Embryonic facial prominence (tissue), 1 donor: ENCODE data around the gene IGF2BP3.

ENCODE experiments used
- DNase-seq: peaks from one replicate; pipeline ENCODE4 v3.0.0-alpha.2; 2016; ENCODE audit errors: extremely low spot score

The IGF2BP3 gene

DNA sequence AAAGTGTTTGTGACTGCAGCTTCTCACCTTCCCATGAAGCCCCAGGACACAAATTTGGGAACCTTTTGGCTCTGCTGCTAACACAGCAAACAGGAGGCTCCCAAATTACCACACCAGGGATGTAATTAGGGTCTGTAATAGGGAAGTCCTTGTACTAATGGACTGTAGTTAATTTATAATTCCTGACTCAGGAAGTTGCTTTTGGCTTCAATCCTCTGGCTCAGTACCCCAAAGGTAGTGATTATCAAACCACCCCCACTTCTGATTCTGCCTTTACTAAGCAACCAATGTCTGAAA, 174.9 kb downstream of the IGF2BP3 start:
- no peak for DNase-seq

DNA sequence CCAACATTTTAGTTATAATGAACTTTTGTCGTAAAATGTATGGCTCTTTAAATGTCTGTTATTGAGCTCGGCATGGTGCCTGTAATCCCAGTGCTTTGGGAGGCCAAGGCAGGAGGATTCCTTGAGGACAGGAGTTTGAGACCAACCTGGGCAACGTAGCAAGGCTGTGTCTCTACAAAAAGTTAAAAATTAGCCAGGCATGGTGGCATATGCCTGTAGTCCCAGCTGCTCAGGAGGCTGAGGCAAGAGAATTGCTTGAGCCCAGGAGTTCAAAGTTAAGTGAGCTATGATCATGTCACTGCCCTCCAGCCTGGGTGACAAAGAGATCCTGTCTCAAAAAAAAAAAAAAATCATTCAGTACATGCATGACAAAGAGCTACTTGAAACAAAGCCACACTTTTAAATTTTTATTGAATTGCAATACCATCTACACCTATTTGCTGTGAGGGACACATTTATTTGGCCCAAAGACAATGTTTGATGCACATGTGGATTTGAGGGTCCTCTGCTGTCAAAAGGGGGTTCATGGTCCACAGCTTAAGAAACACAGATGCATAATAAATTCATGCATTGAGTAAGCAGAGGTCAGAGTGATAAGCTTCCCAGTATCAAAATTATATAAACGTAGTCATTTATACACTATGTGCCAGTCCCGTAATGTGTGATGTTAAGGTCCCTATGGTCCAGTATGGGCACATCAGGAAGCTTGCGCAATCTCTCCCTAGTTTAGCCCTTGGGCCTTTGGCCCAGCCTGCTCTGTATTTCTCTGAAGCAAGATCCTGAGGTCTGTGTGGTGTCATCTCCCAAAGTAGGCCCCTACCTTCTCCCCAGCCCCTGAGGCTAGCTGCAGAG, 175.5 kb downstream of the IGF2BP3 start:
- no peak for DNase-seq

DNA sequence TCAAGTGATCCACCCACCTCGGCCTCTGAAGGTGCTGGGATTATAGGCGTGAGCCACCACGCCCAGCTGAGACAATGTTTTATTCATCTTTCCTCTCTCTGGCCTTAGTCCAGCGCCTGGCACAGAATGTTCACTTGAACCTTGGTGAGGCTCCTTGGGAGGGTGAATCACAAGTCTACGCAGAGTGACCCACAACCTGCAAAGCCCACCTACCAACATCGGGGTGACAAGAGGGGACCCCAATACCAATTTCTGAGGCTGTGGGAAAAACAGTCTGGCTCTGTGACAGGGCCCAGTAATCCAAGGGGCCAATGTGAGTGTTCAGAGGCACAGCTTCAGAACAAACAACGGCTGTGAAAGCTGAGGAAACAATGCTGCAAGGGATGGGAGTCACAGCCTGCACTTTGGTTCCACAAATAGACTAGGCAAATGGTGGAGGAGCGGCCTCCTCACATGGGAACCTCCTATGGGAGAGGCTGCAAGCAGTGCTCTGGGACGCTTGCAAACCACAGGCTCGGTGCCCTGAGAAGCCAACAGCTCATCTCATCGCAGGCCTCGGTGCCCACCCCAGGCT, 176.7 kb downstream of the IGF2BP3 start:
- DNase-seq = no peak

DNA sequence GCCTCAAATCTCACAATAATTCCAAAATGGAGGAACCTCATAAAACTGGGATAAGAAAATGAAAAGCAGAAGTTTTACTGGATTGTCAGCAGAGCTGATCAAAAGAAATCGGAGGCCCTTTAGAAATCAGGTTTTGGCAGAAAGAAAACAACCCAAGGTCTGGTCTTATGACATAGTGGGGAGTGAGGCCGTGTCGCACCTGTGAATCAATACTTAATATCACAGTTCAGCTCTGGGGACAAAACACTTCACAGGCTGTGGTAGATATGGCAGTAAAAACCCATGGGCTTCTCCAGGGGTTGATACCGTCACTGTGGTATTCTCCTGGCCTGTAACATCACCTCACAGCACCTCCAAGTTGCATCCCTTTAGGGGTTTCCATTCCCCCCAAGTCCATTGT, 177.7 kb downstream of the IGF2BP3 start:
- no peak for DNase-seq

DNA sequence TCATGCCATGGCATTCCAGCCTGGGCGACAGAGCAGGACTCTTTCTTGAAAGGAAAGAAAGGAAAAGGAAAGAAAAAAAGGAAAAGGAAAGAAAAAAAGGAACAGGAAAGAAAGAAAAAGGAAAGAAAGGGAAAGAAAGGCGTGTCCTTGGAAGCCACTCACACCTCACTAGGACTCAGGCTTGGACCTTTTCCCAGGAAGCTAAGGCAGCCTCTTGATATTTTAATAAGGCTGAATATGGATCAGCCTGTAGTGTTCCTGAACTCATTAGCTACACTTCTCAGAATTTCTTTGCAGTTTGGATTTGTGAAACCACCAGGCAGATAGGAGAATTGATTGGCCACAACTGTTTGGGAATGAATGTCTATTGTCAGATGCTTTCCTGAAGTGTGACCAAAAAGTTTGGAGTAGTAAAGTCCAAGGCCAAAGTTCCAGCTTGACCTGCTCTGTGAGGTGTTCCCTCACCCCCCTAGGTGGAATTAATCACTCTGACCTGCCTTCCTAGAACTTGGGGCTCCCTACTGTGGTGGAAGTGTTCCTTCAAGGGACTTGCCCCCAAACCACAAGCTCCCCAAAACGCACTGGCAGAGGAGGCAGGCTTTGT, 178.2 kb downstream of the IGF2BP3 start:
- no peak for DNase-seq

DNA sequence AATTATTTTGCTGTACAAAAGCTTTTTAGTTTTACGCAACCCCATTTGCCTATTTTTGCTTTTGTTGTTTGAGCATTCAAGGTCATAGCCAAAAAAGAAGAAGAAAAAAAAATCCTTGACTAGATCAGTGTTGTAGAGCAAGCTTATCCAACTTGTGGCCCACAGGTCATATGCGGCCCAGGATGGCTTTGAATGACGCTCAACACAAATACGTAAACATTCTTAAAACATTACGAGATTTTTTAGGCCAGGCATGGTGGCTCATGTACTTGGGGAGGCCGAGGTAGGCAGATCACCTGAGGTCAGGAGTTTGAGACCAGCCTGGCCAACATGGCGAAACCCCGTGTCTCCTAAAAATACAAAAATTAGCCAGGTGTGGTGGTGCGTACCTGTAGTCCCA, 179.3 kb downstream of the IGF2BP3 start:
- DNase-seq = no peak

DNA sequence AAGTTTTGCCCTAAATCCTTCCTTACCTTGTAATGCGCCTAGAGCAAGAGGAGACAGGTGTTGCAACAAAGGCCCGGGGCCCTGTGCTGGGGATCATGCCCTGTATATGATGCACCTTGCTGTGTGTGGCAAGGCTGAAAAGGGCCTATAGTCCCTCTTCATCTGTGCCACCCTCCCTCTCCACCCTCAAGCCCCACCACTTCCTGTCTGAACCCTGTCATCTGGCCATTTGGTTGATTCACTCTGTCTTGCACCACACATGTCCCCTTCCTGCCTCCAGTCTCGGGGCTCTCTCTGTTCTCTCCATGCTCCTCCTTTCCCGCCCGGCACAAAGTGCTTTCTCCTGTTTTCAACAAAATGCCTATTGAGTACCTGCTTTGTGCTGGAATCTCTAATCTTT, 182.7 kb downstream of the IGF2BP3 start:
- no peak for DNase-seq

DNA sequence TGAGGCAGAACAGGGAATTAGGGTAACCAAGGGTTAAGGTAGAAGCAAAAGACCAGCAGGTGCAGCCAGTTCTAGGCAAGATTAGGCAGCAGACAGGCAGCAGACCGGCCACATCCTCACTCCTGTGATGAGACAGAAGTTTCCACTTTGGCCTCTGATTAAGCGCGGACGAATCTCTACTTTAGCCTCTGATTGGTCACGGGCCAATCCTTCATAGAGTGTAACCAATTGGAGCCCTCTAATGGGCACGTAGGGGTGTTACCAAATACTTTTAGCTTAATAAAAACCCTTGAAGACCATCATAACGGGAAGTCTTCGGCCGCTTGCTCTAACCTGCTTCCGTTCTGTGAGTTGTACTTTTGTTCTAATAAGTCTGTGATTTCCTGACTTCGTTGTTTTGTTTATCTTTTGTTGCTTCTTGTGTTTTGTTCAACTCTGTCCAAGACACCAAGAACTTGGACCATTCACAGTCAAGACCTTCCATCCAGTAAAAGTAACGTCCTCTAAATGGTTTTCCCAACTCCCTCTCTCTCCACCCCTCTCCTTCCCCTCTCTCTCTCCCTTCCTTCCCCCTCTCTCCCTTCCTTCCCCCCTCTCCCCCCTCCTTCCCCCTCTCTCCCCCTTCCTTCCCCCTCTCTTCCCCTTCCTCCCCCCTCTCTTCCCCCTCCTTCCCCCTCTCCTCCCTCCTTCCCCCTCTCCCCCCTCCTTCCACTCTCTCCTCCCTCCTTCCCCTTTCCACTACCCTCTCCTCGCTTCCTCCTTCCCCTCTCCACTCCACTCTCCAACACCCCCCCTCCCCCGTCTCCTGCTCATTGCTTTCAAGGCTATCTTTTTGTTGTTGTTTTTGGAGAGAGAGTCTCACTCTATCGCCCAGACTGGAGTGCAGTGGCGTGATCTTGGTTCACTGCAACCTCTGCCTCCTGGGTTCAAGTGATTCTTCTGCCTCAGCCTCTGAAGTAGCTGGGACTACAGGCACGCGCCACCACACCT, 184.3 kb downstream of the IGF2BP3 start:
- DNase-seq = no peak

DNA sequence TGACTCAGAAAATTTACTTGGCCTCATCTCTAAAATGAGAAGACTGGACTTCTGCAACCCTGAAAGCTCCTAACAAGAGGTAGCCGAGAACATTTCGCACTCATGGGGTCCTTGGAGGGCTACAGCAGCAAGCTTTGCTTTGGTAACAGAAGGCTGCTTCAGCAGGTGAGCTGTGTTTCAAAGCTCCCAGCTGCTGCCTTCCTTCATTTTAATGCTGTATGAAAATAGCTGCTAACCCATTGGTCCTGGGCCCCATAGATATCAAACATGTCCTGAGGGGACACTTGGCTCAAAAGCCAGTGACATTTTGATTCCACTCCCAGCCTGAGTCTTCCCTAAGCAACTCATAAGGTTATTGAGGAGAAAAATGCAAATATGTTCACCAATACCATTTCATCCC, 185.4 kb downstream of the IGF2BP3 start:
- no peak for DNase-seq

DNA sequence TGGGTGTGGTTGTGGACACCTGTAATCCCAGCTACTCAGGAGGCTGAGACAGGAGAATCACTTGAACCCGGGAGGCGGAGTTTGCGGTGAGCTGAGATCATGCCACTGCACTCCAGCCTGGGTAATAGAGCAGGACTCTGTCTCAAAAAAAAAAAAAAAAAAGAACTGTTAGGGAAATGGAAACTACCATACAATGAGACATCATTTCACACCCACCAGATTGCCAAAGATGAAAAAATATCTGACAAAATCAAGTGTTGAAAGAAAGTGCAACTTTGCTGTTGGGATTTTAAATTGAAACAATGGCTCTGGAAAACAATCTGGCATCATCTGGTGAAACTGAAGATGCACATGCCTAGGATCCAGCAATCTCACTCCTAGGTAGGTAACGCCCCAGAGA, 187.2 kb downstream of the IGF2BP3 start:
- DNase-seq = no peak

DNA sequence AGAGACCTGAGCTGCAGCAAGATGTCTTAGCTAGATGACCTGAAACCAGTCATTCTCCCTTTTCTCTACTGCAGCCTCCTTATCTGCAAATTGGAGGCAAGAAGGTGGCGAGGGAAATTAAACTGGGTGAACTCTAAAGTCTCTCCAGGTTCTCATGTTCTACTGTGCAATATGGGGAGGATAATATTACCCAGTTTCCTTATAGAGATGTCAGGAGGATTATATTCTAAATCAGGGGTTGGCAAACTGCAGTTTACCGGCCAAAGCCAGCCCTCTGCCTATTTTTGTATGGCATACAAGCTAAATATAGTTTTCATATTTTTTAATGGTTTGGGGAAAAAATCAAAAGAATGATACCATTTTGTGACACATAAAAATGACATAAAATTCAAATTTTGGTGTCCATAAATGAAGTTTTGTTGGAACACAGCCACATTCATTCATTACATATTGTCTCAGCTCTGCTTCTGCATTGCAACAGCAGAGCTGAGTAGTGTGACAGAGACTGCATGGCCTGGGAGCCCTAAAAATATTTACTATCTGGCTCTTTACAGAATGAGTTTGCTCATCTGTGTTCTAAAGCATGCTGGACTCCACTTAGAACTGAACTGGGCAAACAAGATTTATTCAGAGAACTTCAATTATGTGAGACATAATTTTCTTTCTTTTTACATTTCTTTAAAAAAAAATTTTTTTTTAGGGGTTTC, 190.3 kb downstream of the IGF2BP3 start:
- no peak for DNase-seq

DNA sequence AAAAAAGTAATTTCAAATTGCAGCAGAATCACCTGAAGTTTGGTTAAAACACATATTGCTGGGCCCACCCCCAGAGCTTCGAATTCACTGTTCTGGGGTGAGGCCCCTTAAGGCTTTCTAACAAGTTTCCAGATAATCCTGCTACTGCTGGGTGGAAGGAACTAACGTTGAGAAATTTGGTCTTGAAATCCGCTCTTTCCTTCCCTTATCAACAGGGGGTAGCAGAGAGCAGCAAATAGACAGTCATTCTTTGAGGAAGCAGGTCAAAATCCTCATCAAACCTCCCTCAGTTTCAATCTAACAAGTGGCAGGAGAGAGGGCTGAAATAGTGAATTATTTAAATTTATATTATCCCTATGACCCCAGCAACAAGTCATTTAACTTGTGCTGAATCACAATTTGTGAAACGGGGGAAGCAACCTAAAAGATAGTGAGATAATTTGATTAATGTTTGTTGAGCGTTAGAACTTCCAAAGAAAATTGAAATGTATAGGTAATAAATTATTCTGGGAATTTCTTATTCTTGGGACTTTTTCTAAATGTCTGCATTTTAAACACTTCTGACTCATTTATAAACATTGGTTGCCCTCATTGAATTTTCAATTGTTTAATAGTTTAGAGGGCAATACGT, 192.8 kb downstream of the IGF2BP3 start:
- no peak for DNase-seq

DNA sequence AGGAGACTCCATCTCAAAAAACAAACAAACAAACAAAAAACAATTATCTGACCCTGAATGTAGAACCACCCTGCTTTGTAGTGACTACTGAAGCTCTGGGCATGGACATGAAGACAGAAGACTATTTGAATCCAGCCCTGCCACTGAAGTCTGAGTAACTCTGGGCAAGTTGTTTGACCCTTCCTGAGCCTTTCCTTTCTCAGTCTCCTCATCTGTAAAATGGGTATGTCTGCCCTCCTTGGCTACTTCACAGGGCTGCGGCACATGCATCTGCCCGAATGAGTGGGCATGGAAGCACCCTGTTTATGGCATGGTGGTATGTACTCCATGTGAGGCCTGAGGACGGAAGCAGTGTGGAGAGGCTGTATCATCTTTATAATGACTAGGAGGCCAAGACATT, 193.3 kb downstream of the IGF2BP3 start:
- no peak for DNase-seq

DNA sequence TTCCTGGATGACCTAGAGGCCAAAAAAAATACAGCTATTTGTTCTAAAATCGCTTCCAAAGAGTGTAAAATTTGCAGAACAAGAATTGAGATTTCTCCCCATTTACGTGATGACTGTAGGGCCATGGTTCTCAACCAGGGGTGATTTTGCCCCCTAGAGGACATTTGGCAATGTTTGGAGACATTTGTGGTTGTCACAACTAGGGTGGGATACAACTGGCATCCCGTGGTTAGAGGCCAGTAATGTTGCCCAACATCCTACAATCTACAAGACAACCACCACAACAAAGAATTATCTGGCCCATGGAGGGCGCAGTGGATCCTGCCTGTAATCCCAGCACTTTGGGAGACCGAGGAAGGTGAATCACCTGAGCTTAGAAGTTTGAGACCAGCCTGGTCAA, 193.9 kb downstream of the IGF2BP3 start:
- DNase-seq = no peak

DNA sequence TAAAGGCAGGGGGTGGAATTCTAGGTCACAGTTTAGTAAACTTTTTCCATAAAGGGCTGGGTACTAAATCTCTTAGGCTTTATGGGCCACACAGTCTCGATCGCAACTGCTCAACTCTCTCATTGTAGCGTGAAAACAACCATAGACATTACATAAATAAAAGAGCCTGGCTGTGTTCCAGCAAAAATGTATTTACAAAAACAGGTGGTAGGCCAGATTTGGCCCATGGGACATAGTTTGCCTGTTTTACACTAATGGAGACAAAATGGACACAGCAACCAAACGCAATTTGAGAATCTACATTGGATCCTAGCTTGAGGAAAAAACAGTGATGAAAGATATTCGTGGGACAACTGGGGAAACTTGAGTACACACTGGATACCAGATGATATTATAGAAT, 194.4 kb downstream of the IGF2BP3 start:
- no peak for DNase-seq

DNA sequence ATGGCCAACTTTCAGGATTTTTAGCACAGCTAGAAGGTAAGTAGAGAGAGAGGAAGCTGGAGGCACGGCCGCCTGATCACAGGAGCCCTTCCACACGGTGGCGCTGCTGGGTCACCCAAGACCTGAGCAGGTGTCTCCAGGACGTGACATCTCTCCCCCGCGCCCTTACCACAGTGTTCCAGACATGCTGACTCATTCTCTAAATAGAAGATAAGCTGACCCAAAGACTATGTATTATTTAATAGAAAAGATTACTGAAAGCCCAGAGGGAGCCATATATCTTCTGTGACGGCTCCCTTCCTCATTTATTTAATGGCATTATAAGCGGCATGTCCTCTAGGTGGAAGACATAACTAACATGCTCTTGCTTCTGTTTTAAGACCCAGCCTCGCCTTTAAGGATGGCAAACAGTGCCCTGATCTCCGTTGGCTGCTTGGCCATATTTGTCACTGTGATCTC, 197.1 kb downstream of the IGF2BP3 start:
- no peak for DNase-seq

DNA sequence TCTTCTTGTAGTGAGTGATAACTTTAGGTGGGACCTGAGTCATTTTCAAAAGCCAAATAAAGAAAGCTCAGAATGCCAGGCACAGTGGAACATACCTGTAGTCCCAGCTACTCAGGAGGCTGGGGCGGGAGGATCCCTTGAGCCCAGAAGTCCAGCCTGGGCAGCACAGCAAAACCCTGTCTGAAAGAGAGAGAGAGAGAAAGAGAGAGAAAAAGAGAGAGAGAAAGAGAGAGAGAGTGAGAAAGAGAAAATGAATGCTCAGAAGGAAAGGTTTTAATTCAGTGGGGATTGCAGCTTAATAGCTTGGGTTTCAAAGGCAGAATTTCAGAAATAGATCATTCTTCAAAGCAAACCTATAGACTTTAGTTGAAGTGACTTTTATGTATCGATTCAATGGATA, 198.0 kb downstream of the IGF2BP3 start:
- no peak for DNase-seq

DNA sequence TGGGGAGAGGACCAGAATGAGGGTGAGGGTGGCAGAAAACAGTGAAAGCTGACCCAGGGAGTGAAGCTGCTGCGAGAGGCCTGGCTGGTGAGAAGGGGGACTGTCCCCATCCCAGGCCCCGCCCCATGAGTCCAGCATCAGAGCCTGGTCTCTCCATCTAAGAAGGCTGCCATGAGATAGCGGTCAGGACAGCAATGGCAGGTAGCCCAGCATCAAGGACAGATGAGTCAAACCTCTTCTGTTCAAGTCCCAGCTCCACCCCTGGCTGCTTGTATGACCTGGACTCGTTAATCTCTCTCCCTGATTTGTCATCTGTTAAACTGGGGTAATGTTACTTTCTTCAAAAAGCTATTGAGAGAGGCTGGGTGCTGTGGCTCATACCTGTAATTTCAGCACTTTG, 201.5 kb downstream of the IGF2BP3 start:
- no peak for DNase-seq

DNA sequence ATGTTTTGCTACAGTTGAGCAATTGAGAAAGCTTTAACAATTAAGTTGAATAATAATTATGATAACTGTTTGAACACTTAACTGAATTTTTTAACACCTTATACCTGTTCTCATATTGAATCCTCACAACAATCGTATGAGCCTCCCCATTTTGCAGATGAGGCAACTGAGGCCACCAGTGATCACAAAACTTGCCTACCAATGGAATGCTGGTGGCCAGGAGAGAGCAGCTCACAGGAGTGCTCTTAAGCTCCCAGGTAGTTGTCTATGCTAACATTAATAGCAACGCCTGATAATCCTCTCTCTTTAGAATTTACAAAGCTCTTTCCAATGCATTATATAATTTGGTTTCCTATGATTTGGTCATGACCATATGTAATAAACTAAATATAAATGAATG, 202.1 kb downstream of the IGF2BP3 start:
- no peak for DNase-seq

DNA sequence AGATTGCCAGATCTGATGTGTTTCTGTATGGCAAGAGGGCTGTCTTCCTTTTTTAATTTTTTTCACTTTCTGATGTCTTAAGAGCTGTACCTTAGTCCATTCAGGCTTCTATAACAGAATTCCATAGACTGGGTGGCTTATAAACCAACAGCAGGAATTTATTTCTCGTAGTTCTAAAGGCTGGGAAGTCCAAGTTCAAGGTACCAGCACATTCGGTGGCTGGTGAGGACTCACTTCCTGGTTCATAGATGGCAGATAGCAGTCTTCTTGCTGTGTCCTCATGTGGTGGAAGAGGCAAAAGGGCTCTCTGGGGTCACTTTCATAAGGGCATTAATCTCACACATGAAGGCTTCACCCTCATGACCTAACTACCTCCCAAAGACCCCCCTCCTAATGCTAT, 202.9 kb downstream of the IGF2BP3 start:
- DNase-seq = no peak

DNA sequence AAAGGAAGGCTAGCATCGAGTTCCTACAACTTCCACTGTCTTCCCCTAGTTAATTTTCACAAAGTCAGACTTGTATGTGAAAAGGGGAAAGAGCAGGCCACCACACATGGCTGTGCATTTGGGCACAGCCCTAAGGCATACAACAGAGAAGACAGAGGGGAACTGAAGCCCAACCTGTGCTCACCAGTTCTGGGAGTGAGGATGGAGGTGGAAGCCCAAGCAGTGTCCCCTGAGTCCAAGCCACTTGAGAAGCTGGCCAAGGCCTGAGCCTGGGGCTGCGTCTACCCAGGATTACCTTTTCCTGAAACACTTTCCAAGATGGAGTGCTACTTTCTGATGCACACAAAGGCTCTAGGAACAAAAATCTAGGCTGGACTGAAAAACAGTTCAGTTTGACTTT, 203.4 kb downstream of the IGF2BP3 start:
- DNase-seq = no peak
